HG03457 (cell line): ENCODE measurements around the gene ADA.

Experiments
- ATAC-seq: cut with Tn5 transposase; IDR thresholded peaks from one replicate; pipeline ENCODE4 v1.9.1; 2021; ENCODE audit warnings: moderate number of reproducible peaks; ENCODE audit not compliant: unreplicated experiment

Gene ADA

GRCh38 chr20:44582311-44583025 is 69.0 kb downstream of the ADA start, which contains the start of gene PKIG:
Gene PKIG, plus strand, starts transcription at chr20:44582579. Its CDS starts 31,978 bp downstream, at chr20:44614557.
- ATAC-seq, result no peak

GRCh38 chr20:44581515-44581914 is 70.0 kb downstream of the ADA start:
- no peak for ATAC-seq

- no peak for ATAC-seq
These were observed 70.8 kb downstream of the ADA start for GRCh38 chr20:44580581-44581268.

- ATAC-seq, result no peak
These were observed 72.0 kb downstream of the ADA start for GRCh38 chr20:44579313-44580081.

- ATAC-seq, result no peak
These were observed 75.2 kb downstream of the ADA start for GRCh38 chr20:44576297-44576696.

GRCh38 chr20:44574372-44574771 is 77.1 kb downstream of the ADA start:
- ATAC-seq, result no peak

GRCh38 chr20:44573501-44573869 is 78.0 kb downstream of the ADA start:
- ATAC-seq, result no peak

GRCh38 chr20:44572551-44573500 is 78.7 kb downstream of the ADA start:
- ATAC-seq, result no peak

- ATAC-seq, result no peak
These were observed 80.0 kb downstream of the ADA start for GRCh38 chr20:44571362-44571988.

GRCh38 chr20:44570367-44570766 is 81.1 kb downstream of the ADA start:
- no peak for ATAC-seq
